ENCODE results near the gene RING1. TPM values are rescaled to one million over a fixed set of nuclear protein-coding genes. Genes with fewer than 3 reads are reported as not detected.

Gene RING1
- total RNA-seq, 2 experiments from 2014 or later, result 26.8 to 27.5 TPM

DNA sequence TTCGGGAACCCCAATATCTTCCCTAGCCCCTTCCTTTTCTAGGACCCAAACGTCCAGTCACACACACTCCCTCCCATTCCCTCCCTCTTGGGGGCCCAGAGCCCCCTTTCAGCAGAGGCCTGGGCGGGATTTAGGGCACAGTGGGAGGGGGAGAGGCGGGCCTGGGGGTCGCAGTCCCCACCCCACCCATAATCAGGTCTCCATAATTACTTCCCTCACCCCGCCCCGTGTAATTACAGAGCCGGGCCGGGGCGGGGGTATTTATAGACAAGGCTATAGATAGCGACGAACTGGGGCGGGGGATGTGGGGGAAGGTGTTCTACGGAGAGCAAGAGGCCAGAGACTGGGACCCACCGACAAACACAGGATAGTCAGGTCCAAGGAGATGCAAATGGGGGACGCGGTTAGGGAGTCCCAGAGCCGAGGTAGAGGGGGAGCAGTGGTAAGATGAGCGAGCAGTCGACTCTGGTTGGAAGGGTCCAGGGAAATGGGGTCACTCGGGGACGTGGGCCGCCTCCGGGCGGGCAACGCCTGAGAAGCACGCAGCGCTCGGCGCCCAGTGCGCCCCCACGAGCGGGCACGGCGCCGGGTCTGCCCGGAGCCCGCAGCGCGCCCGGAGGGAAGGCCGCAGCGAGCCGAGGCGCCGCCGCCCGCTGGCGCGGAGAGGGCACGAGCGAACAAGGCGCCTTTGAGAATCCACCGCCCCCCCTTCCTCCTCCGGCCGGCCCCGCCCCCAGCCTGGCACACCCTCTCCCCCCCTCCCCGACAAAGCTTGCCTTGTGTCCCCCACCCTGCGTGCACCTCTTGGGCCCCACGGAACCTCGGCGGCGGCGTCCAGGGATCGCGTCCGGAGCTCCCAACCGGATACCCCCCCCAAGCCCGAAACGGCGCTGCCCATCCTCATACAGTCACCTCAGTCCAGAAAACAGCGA is 15.4 kb upstream of the RING1 start:
- intact Hi-C loops (cut with micrococcal nuclease), result no loop called here

DNA sequence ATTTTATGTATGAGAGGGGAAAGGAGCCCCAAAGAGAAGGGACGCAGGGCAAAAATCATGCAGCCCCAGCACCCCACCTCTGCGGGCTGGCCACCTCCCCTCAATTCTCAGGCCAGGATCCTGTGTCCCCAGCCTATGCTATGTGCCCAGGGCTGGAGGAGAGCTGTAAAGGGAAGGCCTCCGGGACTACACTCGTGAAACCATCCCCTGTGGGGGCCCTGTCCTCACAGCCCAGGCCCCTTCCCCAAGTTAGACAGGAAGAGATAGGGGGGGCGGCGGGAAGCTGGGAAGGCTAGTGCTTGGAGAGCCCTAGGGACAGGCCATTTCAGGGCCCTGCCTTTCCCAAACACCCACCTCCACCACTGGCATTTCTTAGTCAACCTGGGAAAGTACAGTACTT is 14.7 kb upstream of the RING1 start:
- Mint-ChIP-seq H3K4me1 (ENCODE audit: low read depth) (peaks cover 37% of the 10 kb centered on the region), H3K9me3 (no peaks in the 10 kb centered on the region), H3K27me3 (peaks cover 13% of the 10 kb centered on the region), H3K4me3 (no peak overlapping the region), H3K36me3 (ENCODE audit: low read depth) (peaks cover 31% of the 10 kb centered on the region), H3K27ac (peak overlapping the region; percentile 50)
- TF ChIP-seq, protein P1, sequence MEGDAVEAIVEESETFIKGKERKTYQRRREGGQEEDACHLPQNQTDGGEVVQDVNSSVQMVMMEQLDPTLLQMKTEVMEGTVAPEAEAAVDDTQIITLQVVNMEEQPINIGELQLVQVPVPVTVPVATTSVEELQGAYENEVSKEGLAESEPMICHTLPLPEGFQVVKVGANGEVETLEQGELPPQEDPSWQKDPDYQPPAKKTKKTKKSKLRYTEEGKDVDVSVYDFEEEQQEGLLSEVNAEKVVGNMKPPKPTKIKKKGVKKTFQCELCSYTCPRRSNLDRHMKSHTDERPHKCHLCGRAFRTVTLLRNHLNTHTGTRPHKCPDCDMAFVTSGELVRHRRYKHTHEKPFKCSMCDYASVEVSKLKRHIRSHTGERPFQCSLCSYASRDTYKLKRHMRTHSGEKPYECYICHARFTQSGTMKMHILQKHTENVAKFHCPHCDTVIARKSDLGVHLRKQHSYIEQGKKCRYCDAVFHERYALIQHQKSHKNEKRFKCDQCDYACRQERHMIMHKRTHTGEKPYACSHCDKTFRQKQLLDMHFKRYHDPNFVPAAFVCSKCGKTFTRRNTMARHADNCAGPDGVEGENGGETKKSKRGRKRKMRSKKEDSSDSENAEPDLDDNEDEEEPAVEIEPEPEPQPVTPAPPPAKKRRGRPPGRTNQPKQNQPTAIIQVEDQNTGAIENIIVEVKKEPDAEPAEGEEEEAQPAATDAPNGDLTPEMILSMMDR (IDR thresholded peaks at IDR 0.05), result no peak
- ATAC-seq (no peak), DNase-seq (no peak)
- intact Hi-C loops (cut with micrococcal nuclease), result no loop called here
- ChIA-PET CTCF (no interaction called here), POLR2A (interaction anchor here (1.0 to 1.6 kb wide), 2 partner anchors 10 to 79 kb away, joined by 3 to 6 read pairs; partner anchors contain the start of gene RPS18)

More for the DNA sequence above, 15.4 kb upstream of the RING1 start:
- Mint-ChIP-seq H3K36me3 (ENCODE audit: low read depth) (peaks cover 31% of the 10 kb centered on the region), H3K9me3 (no peaks in the 10 kb centered on the region), H3K27ac (no peak overlapping the region), H3K4me1 (ENCODE audit: low read depth) (peaks cover 30% of the 10 kb centered on the region), H3K4me3 (peak overlapping the region; percentile 60), H3K27me3 (peaks cover 13% of the 10 kb centered on the region)
- ChIA-PET POLR2A (interaction anchor here (1.0 to 1.6 kb wide), 2 partner anchors 9 to 56 kb away, joined by 3 to 6 read pairs; no protein-coding TSS in a partner anchor), CTCF (no interaction called here)
- TF ChIP-seq, protein P1 (IDR thresholded peaks at IDR 0.05), result no peak
- ATAC-seq (peak; percentile 13), DNase-seq (peak; percentile 31)

DNA sequence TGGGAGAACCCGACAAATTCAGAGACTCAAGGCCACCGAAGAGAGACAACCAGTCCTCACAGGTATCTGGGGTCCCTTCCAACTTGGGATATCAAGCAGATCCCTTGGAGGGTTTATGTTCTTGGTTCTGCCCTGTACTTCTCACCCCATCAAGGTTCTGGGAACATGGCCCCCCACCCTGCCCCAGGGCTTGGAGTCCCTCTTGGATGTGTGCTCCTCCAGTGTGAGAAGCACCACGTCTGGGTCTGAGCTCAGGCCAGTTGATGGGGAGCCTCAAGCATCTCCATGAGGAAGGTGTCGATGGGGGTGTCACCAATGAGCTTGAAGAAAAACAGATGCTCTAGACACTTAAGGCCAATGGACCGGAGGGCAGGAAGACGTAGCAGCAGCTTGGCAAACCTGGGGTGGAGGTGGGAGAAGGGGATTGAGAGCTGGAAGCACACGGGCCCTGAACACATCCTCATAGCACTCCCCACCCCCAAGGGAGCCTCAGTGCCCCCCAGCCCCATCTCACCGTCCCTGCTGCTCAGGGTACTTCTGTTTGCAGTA is 13.8 kb upstream of the RING1 start:
- DNase-seq (no peak), ATAC-seq (no peak)
- POLR2A ChIA-PET, result interaction anchor here (1.0 to 1.6 kb wide), 2 partner anchors 11 to 78 kb away, joined by 3 to 4 read pairs; partner anchors contain the start of gene RPS18
- TF ChIP-seq, protein P1 (IDR thresholded peaks at IDR 0.05), result no peak
- Mint-ChIP-seq H3K4me3 (no peak overlapping the region), H3K9me3 (no peaks in the 10 kb centered on the region), H3K27ac (no peak overlapping the region), H3K4me1 (ENCODE audit: low read depth) (peaks cover 44% of the 10 kb centered on the region), H3K36me3 (ENCODE audit: low read depth) (peaks cover 33% of the 10 kb centered on the region), H3K27me3 (peaks cover 13% of the 10 kb centered on the region)
- CTCF ChIA-PET, result interaction anchor here (0.7 to 6.1 kb wide), 4 partner anchors 14 to 55 kb away, joined by 3 to 51 read pairs (median 4); partner anchors contain the start of gene RING1
- intact Hi-C loops (cut with micrococcal nuclease), result no loop called here

DNA sequence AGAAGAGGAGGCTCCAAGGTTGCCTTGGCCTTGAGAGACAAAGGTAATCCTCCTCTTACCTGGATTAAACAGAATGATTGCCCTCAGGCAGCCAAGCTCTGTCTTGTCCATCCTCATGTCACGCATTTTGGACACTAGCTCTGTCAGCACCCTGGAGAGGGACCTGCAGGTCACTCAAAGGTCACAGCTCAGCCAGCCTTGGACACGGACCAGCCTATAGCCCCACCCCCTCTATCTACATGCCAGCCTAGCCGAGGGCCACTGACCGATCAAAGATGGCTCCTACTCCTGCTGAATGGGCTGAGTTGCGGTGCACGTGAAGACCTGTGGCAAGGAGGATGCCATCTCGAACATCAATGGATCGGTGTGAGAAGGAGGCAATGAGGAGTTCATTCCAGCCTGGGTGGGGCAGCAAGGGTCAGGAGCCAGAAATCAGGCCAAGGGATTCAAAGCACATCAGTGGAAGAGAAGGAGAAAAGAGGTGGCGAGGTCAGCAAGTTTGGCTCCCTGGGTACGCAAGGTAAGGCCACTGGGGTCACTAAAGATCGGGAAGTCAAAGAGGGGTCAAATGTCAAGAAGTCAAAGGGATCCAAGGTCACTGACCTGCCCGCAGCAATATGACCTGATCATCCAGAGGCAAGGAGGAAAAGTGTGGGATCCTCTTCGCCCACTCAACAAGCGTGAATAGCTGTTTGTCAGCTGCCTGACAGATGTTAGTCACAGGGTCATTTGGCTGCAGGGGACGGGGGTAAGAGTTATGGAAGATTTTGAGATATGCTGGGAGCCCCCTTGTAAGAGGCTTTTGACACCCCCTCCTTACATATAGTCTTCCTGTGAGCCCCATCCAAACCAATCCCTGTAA is 12.8 kb upstream of the RING1 start:
- ATAC-seq, result no peak
- POLR2A ChIA-PET, result interaction anchor here (0.9 to 1.6 kb wide), 3 partner anchors 9 to 10 kb away, joined by 3 to 4 read pairs (median 4); partner anchors contain the start of gene HSD17B8
- Mint-ChIP-seq H3K36me3 (ENCODE audit: low read depth) (peaks cover 33% of the 10 kb centered on the region), H3K27ac (no peak overlapping the region), H3K27me3 (peaks cover 10% of the 10 kb centered on the region), H3K4me3 (no peak overlapping the region), H3K4me1 (ENCODE audit: low read depth) (peaks cover 44% of the 10 kb centered on the region), H3K9me3 (no peaks in the 10 kb centered on the region)
- TF ChIP-seq, protein P1 (IDR thresholded peaks at IDR 0.05), result no peak
- CTCF ChIA-PET, result interaction anchor here (0.7 to 6.1 kb wide), 5 partner anchors 22 to 71 kb away, joined by 3 to 51 read pairs (median 4); no protein-coding TSS in a partner anchor
- intact Hi-C loops (cut with micrococcal nuclease), result loop anchor here (5.0 kb wide), 1 partner anchor 33 kb away; no protein-coding TSS in a partner anchor
- no peak for DNase-seq

All from activated CD8-positive, alpha-beta T cell treated with anti-CD3 and anti-CD28 coated beads for 36 hours (primary cell).